ENCODE data around the gene MAPKAPK2.

MAPKAPK2 gene

GRCh38 chr1:206685334-206685768, 646 bp downstream of the MAPKAPK2 start:
- DNase-seq: no peak

- DNase-seq: no peak
Measured at GRCh38 chr1:206685769-206686477, 1.2 kb downstream of the MAPKAPK2 start.

- no peak for DNase-seq
Measured at GRCh38 chr1:206686478-206687249, 2.0 kb downstream of the MAPKAPK2 start.

GRCh38 chr1:206687251-206687914, 2.7 kb downstream of the MAPKAPK2 start:
- no peak for DNase-seq

GRCh38 chr1:206687915-206688442, 3.3 kb downstream of the MAPKAPK2 start:
- DNase-seq: no peak

GRCh38 chr1:206690516-206690915, 5.8 kb downstream of the MAPKAPK2 start:
- DNase-seq: no peak

GRCh38 chr1:206691604-206692003, 6.9 kb downstream of the MAPKAPK2 start:
- no peak for DNase-seq

- no peak for DNase-seq
Measured at GRCh38 chr1:206693029-206693428, 8.3 kb downstream of the MAPKAPK2 start.

- DNase-seq: no peak
Measured at GRCh38 chr1:206693592-206693991, 8.9 kb downstream of the MAPKAPK2 start.

- no peak for DNase-seq
Measured at GRCh38 chr1:206694171-206695124, 9.7 kb downstream of the MAPKAPK2 start.

- no peak for DNase-seq
Measured at GRCh38 chr1:206695733-206696132, 11.0 kb downstream of the MAPKAPK2 start.

GRCh38 chr1:206696812-206697585, 12.3 kb downstream of the MAPKAPK2 start:
- no peak for DNase-seq

GRCh38 chr1:206698011-206698410, 13.3 kb downstream of the MAPKAPK2 start:
- no peak for DNase-seq

GRCh38 chr1:206699000-206699586, 14.4 kb downstream of the MAPKAPK2 start:
- DNase-seq: no peak

GRCh38 chr1:206699626-206700025, 14.9 kb downstream of the MAPKAPK2 start:
- DNase-seq: no peak

- no peak for DNase-seq
Measured at GRCh38 chr1:206700445-206701036, 15.8 kb downstream of the MAPKAPK2 start.

- no peak for DNase-seq
Measured at GRCh38 chr1:206702260-206702659, 17.6 kb downstream of the MAPKAPK2 start.

GRCh38 chr1:206702803-206703202, 18.1 kb downstream of the MAPKAPK2 start:
- no peak for DNase-seq

- no peak for DNase-seq
Measured at GRCh38 chr1:206703661-206704060, 19.0 kb downstream of the MAPKAPK2 start.

GRCh38 chr1:206704226-206704625, 19.5 kb downstream of the MAPKAPK2 start:
- DNase-seq: no peak

- peak; percentile 75 for DNase-seq
Measured at GRCh38 chr1:206705191-206705590, 20.5 kb downstream of the MAPKAPK2 start.

Measured in NCI-H1417 treated with DMSO at 0.1 percent for 48 hours (cell line).